ENCODE results near the gene B3GNT5.

The B3GNT5 gene

GRCh38 chr3:183252973-183253527, at the start of gene B3GNT5:
Gene B3GNT5, plus strand, starts transcription at chr3:183253253. Its CDS starts 16,546 bp downstream, at chr3:183269799.
- peak; percentile 15 for DNase-seq (ENCODE audit: low read depth)
- peak within 1 kb of the TSS; percentile 47 for H3K4me3 ChIP-seq (ENCODE audit: low read depth, low read length)
- TF ChIP-seq CTCF (IDR thresholded peaks at IDR 0.05; ENCODE audit: control insufficient read depth, extremely low read depth, insufficient read depth) = no peak

GRCh38 chr3:183203670-183204069, 49.4 kb upstream of the B3GNT5 start:
- DNase-seq (ENCODE audit: low read depth) = no peak
- no peak overlapping the region for H3K4me3 ChIP-seq (ENCODE audit: low read depth, low read length)
- TF ChIP-seq CTCF (IDR thresholded peaks at IDR 0.05; ENCODE audit: control insufficient read depth, extremely low read depth, insufficient read depth) = no peak

- H3K4me3 ChIP-seq (ENCODE audit: low read depth, low read length) = no peak overlapping the region
- no peak for DNase-seq (ENCODE audit: low read depth)
- TF ChIP-seq CTCF (IDR thresholded peaks at IDR 0.05; ENCODE audit: control insufficient read depth, extremely low read depth, insufficient read depth) = no peak
Measured at GRCh38 chr3:183208260-183208659, 44.8 kb upstream of the B3GNT5 start.

GRCh38 chr3:183208800-183209199, 44.3 kb upstream of the B3GNT5 start:
- DNase-seq (ENCODE audit: low read depth) = no peak
- H3K4me3 ChIP-seq (ENCODE audit: low read depth, low read length) = no peak overlapping the region
- TF ChIP-seq CTCF (IDR thresholded peaks at IDR 0.05; ENCODE audit: control insufficient read depth, extremely low read depth, insufficient read depth) = no peak

GRCh38 chr3:183210341-183210740, 42.7 kb upstream of the B3GNT5 start:
- no peak for DNase-seq (ENCODE audit: low read depth)
- TF ChIP-seq CTCF (IDR thresholded peaks at IDR 0.05; ENCODE audit: control insufficient read depth, extremely low read depth, insufficient read depth) = no peak
- no peak overlapping the region for H3K4me3 ChIP-seq (ENCODE audit: low read depth, low read length)

- no peak for DNase-seq (ENCODE audit: low read depth)
- no peak overlapping the region for H3K4me3 ChIP-seq (ENCODE audit: low read depth, low read length)
- no peak for TF ChIP-seq CTCF (IDR thresholded peaks at IDR 0.05; ENCODE audit: control insufficient read depth, extremely low read depth, insufficient read depth)
Measured at GRCh38 chr3:183210862-183211341, 42.2 kb upstream of the B3GNT5 start.

GRCh38 chr3:183211352-183211751, 41.7 kb upstream of the B3GNT5 start:
- no peak for TF ChIP-seq CTCF (IDR thresholded peaks at IDR 0.05; ENCODE audit: control insufficient read depth, extremely low read depth, insufficient read depth)
- no peak overlapping the region for H3K4me3 ChIP-seq (ENCODE audit: low read depth, low read length)
- DNase-seq (ENCODE audit: low read depth) = no peak

Data from LNCaP clone FGC (cell line).